ENCODE measurements around the gene HEATR9. TPM values are rescaled to one million over a fixed set of nuclear protein-coding genes. Genes with fewer than 3 reads are reported as not detected.

HEATR9 gene
- total RNA-seq, 1 experiment from 2014 or later: not detected

DNA sequence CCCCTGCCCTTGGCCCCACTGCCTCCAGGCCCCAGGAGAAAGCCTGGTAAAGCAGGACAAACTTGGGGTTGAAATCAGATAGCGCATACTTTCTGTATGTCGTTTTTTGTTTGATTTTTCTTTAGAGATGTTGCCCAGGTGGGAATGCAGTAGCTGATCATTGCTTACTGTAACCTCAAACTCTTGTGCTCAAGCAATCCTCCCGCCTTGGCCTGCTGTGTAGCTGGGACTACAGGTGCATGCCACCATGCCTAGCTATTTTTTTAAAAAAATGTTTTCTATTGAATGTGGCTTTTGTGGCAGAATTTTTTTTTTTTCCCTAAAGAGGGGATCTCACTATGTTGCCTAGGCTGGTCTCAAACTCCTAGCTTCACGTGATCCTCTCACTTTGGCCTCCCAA, 22.6 kb upstream of the HEATR9 start:
- no peak for DNase-seq
- H3K4me1 ChIP-seq: no peaks in the 10 kb centered on the region
- intact Hi-C loops (cut with micrococcal nuclease; ENCODE audit: unreplicated experiment): no loop called here
- TF ChIP-seq, protein P1, sequence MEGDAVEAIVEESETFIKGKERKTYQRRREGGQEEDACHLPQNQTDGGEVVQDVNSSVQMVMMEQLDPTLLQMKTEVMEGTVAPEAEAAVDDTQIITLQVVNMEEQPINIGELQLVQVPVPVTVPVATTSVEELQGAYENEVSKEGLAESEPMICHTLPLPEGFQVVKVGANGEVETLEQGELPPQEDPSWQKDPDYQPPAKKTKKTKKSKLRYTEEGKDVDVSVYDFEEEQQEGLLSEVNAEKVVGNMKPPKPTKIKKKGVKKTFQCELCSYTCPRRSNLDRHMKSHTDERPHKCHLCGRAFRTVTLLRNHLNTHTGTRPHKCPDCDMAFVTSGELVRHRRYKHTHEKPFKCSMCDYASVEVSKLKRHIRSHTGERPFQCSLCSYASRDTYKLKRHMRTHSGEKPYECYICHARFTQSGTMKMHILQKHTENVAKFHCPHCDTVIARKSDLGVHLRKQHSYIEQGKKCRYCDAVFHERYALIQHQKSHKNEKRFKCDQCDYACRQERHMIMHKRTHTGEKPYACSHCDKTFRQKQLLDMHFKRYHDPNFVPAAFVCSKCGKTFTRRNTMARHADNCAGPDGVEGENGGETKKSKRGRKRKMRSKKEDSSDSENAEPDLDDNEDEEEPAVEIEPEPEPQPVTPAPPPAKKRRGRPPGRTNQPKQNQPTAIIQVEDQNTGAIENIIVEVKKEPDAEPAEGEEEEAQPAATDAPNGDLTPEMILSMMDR (IDR thresholded peaks at IDR 0.05; ENCODE audit: insufficient read depth in 1 of 2, low read depth in 1 of 2, low read length in 1 of 2, severe bottlenecking in 1 of 2, unreplicated experiment in 1 of 2): no peak
- Mint-ChIP-seq H3K27ac (ENCODE audit: unreplicated experiment) (no peak overlapping the region), H3K36me3 (ENCODE audit: insufficient read depth, unreplicated experiment) (no peaks in the 10 kb centered on the region), H3K4me3 (ENCODE audit: unreplicated experiment) (no peak overlapping the region), H3K27me3 (ENCODE audit: insufficient read depth, unreplicated experiment) (no peaks in the 10 kb centered on the region), H3K9me3 (ENCODE audit: unreplicated experiment) (no peaks in the 10 kb centered on the region), H3K4me1 (ENCODE audit: low read depth, unreplicated experiment) (no peaks in the 10 kb centered on the region)
- CTCF ChIA-PET: interaction anchor here (0.7 kb wide), 1 partner anchor 25 kb away, joined by 7 read pairs; no protein-coding TSS in a partner anchor
- no peaks in the 10 kb centered on the region for H3K9me3 ChIP-seq
- H3K4me3 ChIP-seq (ENCODE audit: low read depth, low read length): no peak overlapping the region
- no peaks in the 10 kb centered on the region for H3K27me3 ChIP-seq (replicated peaks; ENCODE audit: control insufficient read depth, insufficient read depth, low read length)
- POLR2A ChIA-PET: no interaction called here
- BruUV-seq (replicated peaks): no TSS peak
- no peaks in the 10 kb centered on the region for H3K36me3 ChIP-seq (ENCODE audit: control insufficient read depth, insufficient read depth, low read length)

DNA sequence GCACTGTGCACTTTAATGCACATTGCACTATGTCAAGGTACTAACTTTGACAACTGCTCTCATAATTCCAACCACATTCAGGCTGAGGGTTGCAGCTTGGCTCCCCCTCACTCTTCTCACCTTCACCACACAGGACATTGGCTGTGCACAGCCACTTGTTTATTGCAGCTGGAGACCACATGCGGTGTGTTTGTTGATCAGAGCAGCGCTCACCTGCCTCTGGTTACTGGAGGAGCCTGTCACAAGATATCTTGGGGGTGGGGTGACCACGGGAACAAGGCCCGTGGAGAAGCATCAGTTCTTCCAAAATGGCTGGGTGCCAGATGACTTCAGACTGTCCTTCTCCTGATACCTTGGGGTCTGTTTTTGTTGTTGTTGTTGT, 22.1 kb upstream of the HEATR9 start:
- Histone ChIP-seq H3K4me3 (ENCODE audit: low read depth, low read length) (no peak overlapping the region), H3K36me3 (ENCODE audit: control insufficient read depth, insufficient read depth, low read length) (no peaks in the 10 kb centered on the region), H3K4me1 (no peaks in the 10 kb centered on the region), H3K27me3 (replicated peaks; ENCODE audit: control insufficient read depth, insufficient read depth, low read length) (no peaks in the 10 kb centered on the region), H3K9me3 (no peaks in the 10 kb centered on the region)
- ChIA-PET POLR2A (no interaction called here), CTCF (no interaction called here)
- no TSS peak for BruUV-seq (replicated peaks)
- intact Hi-C loops (cut with micrococcal nuclease; ENCODE audit: unreplicated experiment): no loop called here
- Mint-ChIP-seq H3K4me1 (ENCODE audit: low read depth, unreplicated experiment) (no peaks in the 10 kb centered on the region), H3K9me3 (ENCODE audit: unreplicated experiment) (no peaks in the 10 kb centered on the region), H3K36me3 (ENCODE audit: insufficient read depth, unreplicated experiment) (no peaks in the 10 kb centered on the region), H3K27ac (ENCODE audit: unreplicated experiment) (no peak overlapping the region), H3K4me3 (ENCODE audit: unreplicated experiment) (no peak overlapping the region), H3K27me3 (ENCODE audit: insufficient read depth, unreplicated experiment) (no peaks in the 10 kb centered on the region)
- no peak for DNase-seq
- TF ChIP-seq, protein P1 (IDR thresholded peaks at IDR 0.05; ENCODE audit: insufficient read depth in 1 of 2, low read depth in 1 of 2, low read length in 1 of 2, severe bottlenecking in 1 of 2, unreplicated experiment in 1 of 2): no peak

DNA sequence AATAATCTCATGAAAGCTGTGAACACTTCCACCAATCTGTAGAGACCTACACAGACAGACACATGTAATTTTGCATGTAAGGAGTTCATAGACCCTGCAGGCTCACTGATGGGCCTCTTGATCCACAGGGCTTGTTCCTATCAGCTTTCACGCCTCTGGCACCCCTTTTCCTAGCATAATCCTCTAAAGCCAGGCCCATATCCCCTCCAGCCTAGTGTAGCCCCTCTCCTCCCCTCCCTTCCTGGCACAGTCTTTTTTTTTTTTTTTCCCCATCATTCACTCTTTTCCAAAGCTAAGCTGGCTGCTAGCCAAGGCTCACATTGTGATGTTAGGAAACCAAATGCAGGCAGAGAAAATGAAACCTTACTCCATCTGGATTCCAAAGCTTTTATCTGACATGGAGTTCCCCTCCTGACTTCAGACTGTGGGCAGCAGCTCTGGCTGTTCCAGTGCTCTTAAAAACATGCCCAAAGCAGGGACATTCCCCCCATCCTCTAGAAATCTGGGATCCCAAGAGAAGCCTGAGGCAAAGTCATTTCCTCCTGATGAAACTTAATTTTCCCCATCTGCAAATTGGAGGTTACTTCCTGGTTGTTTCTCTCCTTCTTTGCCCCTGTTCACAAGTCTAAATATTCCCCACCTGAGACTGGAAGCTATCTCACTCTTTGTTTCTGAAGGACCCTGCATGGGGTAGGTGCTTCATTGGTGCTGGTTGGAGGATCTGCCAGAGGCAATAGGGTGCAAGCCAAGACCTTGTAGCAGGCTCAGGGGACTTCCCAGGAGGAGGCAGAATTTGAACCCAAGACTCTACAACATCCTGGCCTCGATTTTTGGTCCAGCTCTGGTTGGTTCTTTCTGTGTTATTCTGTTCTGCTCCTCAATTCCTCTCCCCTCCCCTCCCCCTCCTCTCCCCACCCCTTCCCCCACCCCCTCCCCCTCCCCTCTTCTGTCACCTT, 21.4 kb upstream of the HEATR9 start:
- Mint-ChIP-seq H3K4me1 (ENCODE audit: low read depth, unreplicated experiment) (no peaks in the 10 kb centered on the region), H3K9me3 (ENCODE audit: unreplicated experiment) (no peaks in the 10 kb centered on the region), H3K27me3 (ENCODE audit: insufficient read depth, unreplicated experiment) (no peaks in the 10 kb centered on the region), H3K36me3 (ENCODE audit: insufficient read depth, unreplicated experiment) (no peaks in the 10 kb centered on the region), H3K4me3 (ENCODE audit: unreplicated experiment) (no peak overlapping the region), H3K27ac (ENCODE audit: unreplicated experiment) (no peak overlapping the region)
- CTCF ChIA-PET: no interaction called here
- H3K36me3 ChIP-seq (ENCODE audit: control insufficient read depth, insufficient read depth, low read length): no peaks in the 10 kb centered on the region
- no peaks in the 10 kb centered on the region for H3K27me3 ChIP-seq (replicated peaks; ENCODE audit: control insufficient read depth, insufficient read depth, low read length)
- BruUV-seq (replicated peaks): no TSS peak
- H3K4me3 ChIP-seq (ENCODE audit: low read depth, low read length): no peak overlapping the region
- TF ChIP-seq, protein P1 (IDR thresholded peaks at IDR 0.05; ENCODE audit: insufficient read depth in 1 of 2, low read depth in 1 of 2, low read length in 1 of 2, severe bottlenecking in 1 of 2, unreplicated experiment in 1 of 2): no peak
- intact Hi-C loops (cut with micrococcal nuclease; ENCODE audit: unreplicated experiment): no loop called here
- H3K4me1 ChIP-seq: no peaks in the 10 kb centered on the region
- POLR2A ChIA-PET: no interaction called here
- no peak for DNase-seq
- H3K9me3 ChIP-seq: no peaks in the 10 kb centered on the region

Data from Caco-2 (cell line).